SH-SY5Y (cell line): ENCODE measurements around the gene TNFAIP8L2.

Source experiments
- GATA2 ChIP-seq: IDR thresholded peaks from 2 replicates; pipeline ENCODE4 v1.6.1; 2011; ENCODE audit warnings: mild to moderate bottlenecking, low read depth, low read length
- GATA3 ChIP-seq: IDR thresholded peaks from 2 replicates; pipeline ENCODE4 v1.6.1; 2011; ENCODE audit warnings: low read depth, mild to moderate bottlenecking, low read length, moderate library complexity

DNA sequence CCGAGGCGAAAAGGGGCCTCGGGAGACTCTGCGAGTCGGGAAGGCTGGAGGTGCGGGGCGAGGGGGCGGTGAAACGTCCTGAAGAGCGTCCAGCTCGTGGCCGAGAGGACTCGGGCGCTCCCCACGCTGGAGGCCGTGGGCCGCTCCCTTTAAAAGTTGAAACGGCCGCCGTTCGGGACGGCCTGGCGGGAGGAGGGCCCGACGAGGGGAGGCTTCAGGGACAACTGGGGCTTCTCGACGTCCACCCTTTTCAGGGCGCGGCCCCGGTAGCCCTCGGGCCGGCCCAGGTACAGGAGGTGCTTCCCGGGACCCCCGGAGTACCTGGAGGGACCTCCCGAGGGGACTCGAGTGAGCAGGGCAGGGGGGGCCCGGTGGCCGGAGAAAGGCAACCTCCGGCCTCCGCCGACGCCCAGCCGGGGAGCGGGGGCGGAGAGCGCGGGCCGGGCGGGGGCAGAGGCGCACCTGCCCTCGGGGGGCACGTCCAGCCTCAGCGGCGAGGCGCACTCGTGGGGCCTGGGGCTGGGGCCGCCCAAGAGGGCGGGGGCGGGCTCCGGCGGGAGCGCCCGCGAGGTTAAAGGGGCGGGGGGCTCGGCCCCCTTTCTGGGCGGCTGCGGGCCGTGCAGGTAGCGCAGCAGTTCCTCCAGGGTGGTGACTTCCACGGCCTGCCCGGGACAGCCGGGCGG lies 24.0 kb upstream of the TNFAIP8L2 start:
- TF ChIP-seq GATA2 (no peak), GATA3 (no peak)
